ENCODE data around the gene PDIA6.
A peak's percentile ranks its signal among the peaks of the same experiment; 100 is the strongest.
"Not testable (repeated sequence)": the region's sequence is repeated elsewhere in the genome, so short reads cannot be mapped to it uniquely, and the experiment has no call there.

The PDIA6 gene

GRCh38 chr2:10810202-10811161, 2.1 kb downstream of the PDIA6 start:
- Mint-ChIP-seq H3K4me1 (ENCODE audit: low read depth) (peaks cover 35% of the 10 kb centered on the region), H3K27ac (peak overlapping the region; percentile 90), H3K4me3 (peak overlapping the region; percentile 92), H3K36me3 (ENCODE audit: low read depth) (peaks cover 32% of the 10 kb centered on the region), H3K9me3 (no peaks in the 10 kb centered on the region), H3K27me3 (ENCODE audit: low read depth) (peaks cover 3% of the 10 kb centered on the region)
- DNase-seq (ENCODE audit: low spot score): no peak

DNA sequence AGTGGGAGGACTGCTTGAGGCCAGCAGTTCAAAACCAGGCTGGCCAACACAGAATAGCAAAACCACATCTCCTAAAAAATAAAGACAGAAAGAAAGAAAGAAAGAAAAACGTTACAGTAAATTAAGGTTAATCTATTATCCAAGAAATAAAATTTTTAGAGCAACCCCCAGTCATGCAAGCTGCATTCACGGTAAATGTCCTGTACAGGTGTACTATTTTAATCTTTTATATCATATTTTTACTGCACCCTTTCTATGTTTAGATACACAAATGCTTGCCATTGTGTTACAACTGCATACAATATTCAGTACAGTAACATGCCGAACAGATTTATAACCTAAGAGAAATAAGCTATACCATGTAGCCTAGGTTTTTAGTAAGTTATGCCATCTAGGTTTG, 6.0 kb downstream of the PDIA6 start:
- H3K27me3 Mint-ChIP-seq (ENCODE audit: low read depth): no peaks in the 10 kb centered on the region

GRCh38 chr2:10805990-10806389, 6.6 kb downstream of the PDIA6 start:
- H3K4me3 Mint-ChIP-seq; DNase-seq (ENCODE audit: low spot score); H3K9me3 Mint-ChIP-seq; H3K27me3 Mint-ChIP-seq (ENCODE audit: low read depth); H3K27ac Mint-ChIP-seq: not testable (repeated sequence)
- Mint-ChIP-seq H3K36me3 (ENCODE audit: low read depth) (peaks cover 41% of the 10 kb centered on the region), H3K4me1 (ENCODE audit: low read depth) (peaks cover 26% of the 10 kb centered on the region)

More for the DNA sequence above, 6.0 kb downstream of the PDIA6 start:
- Mint-ChIP-seq H3K36me3 (ENCODE audit: low read depth) (peaks cover 42% of the 10 kb centered on the region), H3K9me3 (no peaks in the 10 kb centered on the region), H3K4me3 (no peak overlapping the region), H3K4me1 (ENCODE audit: low read depth) (peaks cover 32% of the 10 kb centered on the region), H3K27ac (no peak overlapping the region)
- DNase-seq (ENCODE audit: low spot score): no peak

- peaks cover 38% of the 10 kb centered on the region for H3K36me3 Mint-ChIP-seq (ENCODE audit: low read depth)
- no peak for DNase-seq (ENCODE audit: low spot score)
- H3K9me3 Mint-ChIP-seq: no peaks in the 10 kb centered on the region
- H3K27ac Mint-ChIP-seq: no peak overlapping the region
- no peaks in the 10 kb centered on the region for H3K27me3 Mint-ChIP-seq (ENCODE audit: low read depth)
- no peak overlapping the region for H3K4me3 Mint-ChIP-seq
- H3K4me1 Mint-ChIP-seq (ENCODE audit: low read depth): peaks cover 7% of the 10 kb centered on the region
Observed at GRCh38 chr2:10802657-10803056, 9.9 kb downstream of the PDIA6 start.

DNA sequence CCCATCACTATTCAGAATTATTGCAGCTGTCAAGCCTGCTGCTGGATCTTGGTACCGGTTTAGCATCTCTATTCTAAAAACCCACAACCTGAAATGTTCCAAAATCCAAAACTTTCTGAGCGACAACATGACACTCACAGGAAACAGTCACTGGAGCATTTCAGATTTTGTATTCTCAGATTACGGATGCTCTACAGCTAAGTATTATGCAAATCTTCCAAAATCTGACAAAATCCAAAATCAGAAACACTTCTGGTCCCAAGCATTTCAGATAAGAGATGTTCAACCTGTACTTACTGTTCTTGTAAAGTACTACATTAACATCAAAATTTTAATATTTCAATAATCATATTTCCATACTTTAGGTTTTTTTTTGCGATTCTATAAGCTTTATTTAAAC, 12.4 kb downstream of the PDIA6 start:
- Mint-ChIP-seq H3K27me3 (ENCODE audit: low read depth) (no peaks in the 10 kb centered on the region), H3K27ac (no peak overlapping the region), H3K4me1 (ENCODE audit: low read depth) (peaks cover 3% of the 10 kb centered on the region), H3K4me3 (no peak overlapping the region), H3K36me3 (ENCODE audit: low read depth) (peaks cover 46% of the 10 kb centered on the region), H3K9me3 (no peaks in the 10 kb centered on the region)
- DNase-seq (ENCODE audit: low spot score): no peak

GRCh38 chr2:10798783-10799182, 13.8 kb downstream of the PDIA6 start:
- peaks cover 50% of the 10 kb centered on the region for H3K36me3 Mint-ChIP-seq (ENCODE audit: low read depth)
- no peak overlapping the region for H3K4me3 Mint-ChIP-seq
- no peak overlapping the region for H3K27ac Mint-ChIP-seq
- no peaks in the 10 kb centered on the region for H3K27me3 Mint-ChIP-seq (ENCODE audit: low read depth)
- peaks cover 3% of the 10 kb centered on the region for H3K4me1 Mint-ChIP-seq (ENCODE audit: low read depth)
- no peaks in the 10 kb centered on the region for H3K9me3 Mint-ChIP-seq
- DNase-seq (ENCODE audit: low spot score): no peak

GRCh38 chr2:10796703-10797102, 15.9 kb downstream of the PDIA6 start:
- H3K4me1 Mint-ChIP-seq (ENCODE audit: low read depth): peaks cover 3% of the 10 kb centered on the region
- H3K27ac Mint-ChIP-seq: no peak overlapping the region
- H3K9me3 Mint-ChIP-seq: no peaks in the 10 kb centered on the region
- DNase-seq (ENCODE audit: low spot score): no peak
- H3K36me3 Mint-ChIP-seq (ENCODE audit: low read depth): peaks cover 60% of the 10 kb centered on the region
- no peaks in the 10 kb centered on the region for H3K27me3 Mint-ChIP-seq (ENCODE audit: low read depth)
- no peak overlapping the region for H3K4me3 Mint-ChIP-seq

DNA sequence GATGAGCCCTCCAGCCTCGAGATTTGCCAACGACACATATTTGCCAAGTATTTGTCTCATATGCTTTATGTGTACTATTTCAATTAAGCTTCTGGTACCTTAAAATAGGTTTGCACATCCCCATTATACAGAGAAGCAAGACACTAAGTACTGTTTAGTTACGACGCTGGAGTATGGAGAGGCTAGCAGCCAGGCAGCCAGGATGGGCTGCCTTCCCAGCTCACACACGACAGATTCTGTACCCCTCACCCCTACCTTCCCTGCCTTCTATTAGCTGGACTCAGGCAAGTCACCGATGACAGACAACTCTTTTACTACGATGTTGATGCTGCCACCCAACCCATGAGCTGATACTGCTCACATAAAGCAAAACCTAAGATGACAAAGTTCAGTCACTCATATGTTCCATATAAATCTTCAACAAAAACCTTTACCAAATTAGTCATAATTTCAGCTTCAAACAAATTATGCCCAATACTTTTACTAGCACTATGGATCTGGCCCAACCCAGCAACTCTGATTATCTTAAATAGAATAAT, 17.0 kb downstream of the PDIA6 start:
- H3K4me1 Mint-ChIP-seq (ENCODE audit: low read depth): peaks cover 3% of the 10 kb centered on the region
- H3K9me3 Mint-ChIP-seq: no peaks in the 10 kb centered on the region
- no peak for DNase-seq (ENCODE audit: low spot score)
- H3K36me3 Mint-ChIP-seq (ENCODE audit: low read depth): peaks cover 67% of the 10 kb centered on the region
- no peak overlapping the region for H3K4me3 Mint-ChIP-seq
- no peaks in the 10 kb centered on the region for H3K27me3 Mint-ChIP-seq (ENCODE audit: low read depth)
- no peak overlapping the region for H3K27ac Mint-ChIP-seq

- H3K27ac Mint-ChIP-seq: no peak overlapping the region
Observed at GRCh38 chr2:10794876-10795275, 17.7 kb downstream of the PDIA6 start.

GRCh38 chr2:10793816-10794215, 18.8 kb downstream of the PDIA6 start:
- Mint-ChIP-seq H3K9me3 (no peaks in the 10 kb centered on the region), H3K4me3 (no peak overlapping the region), H3K4me1 (ENCODE audit: low read depth) (peaks cover 3% of the 10 kb centered on the region), H3K27me3 (ENCODE audit: low read depth) (no peaks in the 10 kb centered on the region), H3K36me3 (ENCODE audit: low read depth) (peaks cover 72% of the 10 kb centered on the region), H3K27ac (no peak overlapping the region)
- no peak for DNase-seq (ENCODE audit: low spot score)

More at GRCh38 chr2:10794876-10795275, 17.7 kb downstream of the PDIA6 start:
- H3K4me1 Mint-ChIP-seq (ENCODE audit: low read depth): peaks cover 3% of the 10 kb centered on the region
- no peaks in the 10 kb centered on the region for H3K27me3 Mint-ChIP-seq (ENCODE audit: low read depth)
- peaks cover 72% of the 10 kb centered on the region for H3K36me3 Mint-ChIP-seq (ENCODE audit: low read depth)
- no peak for DNase-seq (ENCODE audit: low spot score)
- no peak overlapping the region for H3K4me3 Mint-ChIP-seq
- H3K9me3 Mint-ChIP-seq: no peaks in the 10 kb centered on the region

- H3K36me3 Mint-ChIP-seq (ENCODE audit: low read depth): peaks cover 73% of the 10 kb centered on the region
- H3K27ac Mint-ChIP-seq: peak overlapping the region; percentile 15
- no peaks in the 10 kb centered on the region for H3K4me1 Mint-ChIP-seq (ENCODE audit: low read depth)
- H3K27me3 Mint-ChIP-seq (ENCODE audit: low read depth): no peaks in the 10 kb centered on the region
- no peak overlapping the region for H3K4me3 Mint-ChIP-seq
- no peaks in the 10 kb centered on the region for H3K9me3 Mint-ChIP-seq
- no peak for DNase-seq (ENCODE audit: low spot score)
Observed at GRCh38 chr2:10792660-10793400, 19.8 kb downstream of the PDIA6 start.

- Mint-ChIP-seq H3K4me3 (no peak overlapping the region), H3K27ac (peak overlapping the region; percentile 15)
Observed at GRCh38 chr2:10792001-10792634, 20.5 kb downstream of the PDIA6 start.

GRCh38 chr2:10790228-10790973, 22.2 kb downstream of the PDIA6 start:
- Mint-ChIP-seq H3K27ac (no peak overlapping the region), H3K4me1 (ENCODE audit: low read depth) (no peaks in the 10 kb centered on the region), H3K27me3 (ENCODE audit: low read depth) (no peaks in the 10 kb centered on the region), H3K4me3 (no peak overlapping the region), H3K9me3 (no peaks in the 10 kb centered on the region), H3K36me3 (ENCODE audit: low read depth) (peaks cover 76% of the 10 kb centered on the region)
- DNase-seq (ENCODE audit: low spot score): no peak

More at GRCh38 chr2:10792001-10792634, 20.5 kb downstream of the PDIA6 start:
- H3K36me3 Mint-ChIP-seq (ENCODE audit: low read depth): peaks cover 74% of the 10 kb centered on the region
- DNase-seq (ENCODE audit: low spot score): no peak
- no peaks in the 10 kb centered on the region for H3K27me3 Mint-ChIP-seq (ENCODE audit: low read depth)
- no peaks in the 10 kb centered on the region for H3K4me1 Mint-ChIP-seq (ENCODE audit: low read depth)
- H3K9me3 Mint-ChIP-seq: no peaks in the 10 kb centered on the region

Data from T-helper 2 cell treated with Interferon-gamma antibody and Interleukin-4, amounts not matched to agents 5 μg/mL and 100 μg/mL, for 36 hours (primary cell).